T-helper 17 cell (primary cell): Measurements from ENCODE around the gene DNPEP. TPM values are rescaled to one million over a fixed set of nuclear protein-coding genes. Genes with fewer than 3 reads are reported as not detected.
A peak's percentile ranks its signal among the peaks of the same experiment; 100 is the strongest.
"Not testable (repeated sequence)": the region's sequence is repeated elsewhere in the genome, so short reads cannot be mapped to it uniquely, and the experiment has no call there.

Experiments used
- ATAC-seq: fragments of 150-1000 bp; cut with Tn5 transposase; 2 replicates; pipeline ENCODE4 v1.10.0; 2021; ENCODE audit warnings: mild to moderate bottlenecking, moderate library complexity
- DNase-seq, 3 donors: peaks; one replicate each; pipeline versions ENCODE4 v3.0.0 to v3.0.0-alpha.2; 2020 to 2021
- H3K9me3 ChIP-seq: one replicate; pipeline ENCODE4 v1.7.0; 2013; ENCODE audit warnings: low read length, mild to moderate bottlenecking; ENCODE audit not compliant: control insufficient read depth, poor library complexity, severe bottlenecking
- H3K27ac Mint-ChIP-seq: one replicate; pipeline ENCODE4 v1.8.0; 2022; ENCODE audit warnings: mild to moderate bottlenecking, moderate library complexity, mixed read lengths
- H3K27me3 Mint-ChIP-seq: one replicate; pipeline ENCODE4 v1.8.0; 2022; ENCODE audit warnings: mixed read lengths
- H3K36me3 Mint-ChIP-seq: one replicate; pipeline ENCODE4 v1.8.0; 2022; ENCODE audit warnings: low read depth, mixed read lengths
- H3K4me1 Mint-ChIP-seq: one replicate; pipeline ENCODE4 v1.8.0; 2022; ENCODE audit warnings: mild to moderate bottlenecking, mixed read lengths
- H3K4me3 Mint-ChIP-seq: one replicate; pipeline ENCODE4 v1.8.0; 2022; ENCODE audit warnings: mild to moderate bottlenecking, moderate library complexity, mixed read lengths
- total RNA-seq, 4 donors: library from RNA in 2 of 4; stranded (reverse) in 2 of 4; gene quantifications; one replicate each; pipeline ENCODE4 v1.2.3 and lab custom pipeline; 2022 to 2026

DNPEP gene
- total RNA-seq, 2 donors from 2014 or later: 81.3 to 107 TPM

GRCh38 chr2:219402665-219403515 is 15.2 kb upstream of the DNPEP start:
- peak; percentile 24 to 42 (median 34) for DNase-seq
- H3K4me1 Mint-ChIP-seq: peaks cover 10% of the 10 kb centered on the region
- peaks cover 13% of the 10 kb centered on the region for H3K27me3 Mint-ChIP-seq
- ATAC-seq: peak; percentile 98
- no peak overlapping the region for H3K4me3 Mint-ChIP-seq
- no peaks in the 10 kb centered on the region for H3K9me3 ChIP-seq
- H3K27ac Mint-ChIP-seq: no peak overlapping the region
- H3K36me3 Mint-ChIP-seq: no peaks in the 10 kb centered on the region

DNA sequence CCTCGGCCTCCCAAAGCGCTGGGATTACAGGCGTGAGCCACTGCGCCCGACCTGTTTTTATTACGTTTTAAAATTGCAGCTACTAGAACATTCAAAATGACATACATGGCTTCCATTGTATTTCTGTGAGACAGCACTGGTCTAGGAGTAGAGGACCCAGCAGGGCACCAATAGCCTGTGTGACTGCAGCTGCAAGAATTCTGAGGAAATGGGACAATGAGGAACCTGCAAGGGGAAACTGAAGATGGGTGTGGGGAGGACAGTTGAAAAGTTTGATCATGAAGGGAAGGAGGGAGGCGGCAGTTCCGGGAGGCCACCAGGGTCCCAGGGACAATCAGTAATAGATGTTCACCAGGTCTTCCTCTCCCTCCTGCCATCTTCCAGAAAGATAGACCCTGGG is 13.9 kb upstream of the DNPEP start:
- no peak overlapping the region for H3K4me3 Mint-ChIP-seq
- H3K36me3 Mint-ChIP-seq: no peaks in the 10 kb centered on the region
- peaks cover 8% of the 10 kb centered on the region for H3K27me3 Mint-ChIP-seq
- peaks cover 18% of the 10 kb centered on the region for H3K4me1 Mint-ChIP-seq
- ATAC-seq (no peak), DNase-seq (no peak)
- no peaks in the 10 kb centered on the region for H3K9me3 ChIP-seq
- no peak overlapping the region for H3K27ac Mint-ChIP-seq

GRCh38 chr2:219400562-219400961 is 12.8 kb upstream of the DNPEP start:
- peak overlapping the region; percentile 72 for H3K27ac Mint-ChIP-seq
- no peak overlapping the region for H3K4me3 Mint-ChIP-seq
- no peaks in the 10 kb centered on the region for H3K36me3 Mint-ChIP-seq
- DNase-seq (no peak), ATAC-seq (no peak)
- H3K9me3 ChIP-seq: no peaks in the 10 kb centered on the region
- H3K27me3 Mint-ChIP-seq: peaks cover 5% of the 10 kb centered on the region
- peaks cover 18% of the 10 kb centered on the region for H3K4me1 Mint-ChIP-seq

GRCh38 chr2:219399716-219400478 is 12.2 kb upstream of the DNPEP start:
- Mint-ChIP-seq H3K4me3 (no peak overlapping the region), H3K4me1 (peaks cover 18% of the 10 kb centered on the region), H3K27ac (peak overlapping the region; percentile 72), H3K36me3 (no peaks in the 10 kb centered on the region), H3K27me3 (peaks cover 5% of the 10 kb centered on the region)
- no peaks in the 10 kb centered on the region for H3K9me3 ChIP-seq
- no peak for DNase-seq
- no peak for ATAC-seq

DNA sequence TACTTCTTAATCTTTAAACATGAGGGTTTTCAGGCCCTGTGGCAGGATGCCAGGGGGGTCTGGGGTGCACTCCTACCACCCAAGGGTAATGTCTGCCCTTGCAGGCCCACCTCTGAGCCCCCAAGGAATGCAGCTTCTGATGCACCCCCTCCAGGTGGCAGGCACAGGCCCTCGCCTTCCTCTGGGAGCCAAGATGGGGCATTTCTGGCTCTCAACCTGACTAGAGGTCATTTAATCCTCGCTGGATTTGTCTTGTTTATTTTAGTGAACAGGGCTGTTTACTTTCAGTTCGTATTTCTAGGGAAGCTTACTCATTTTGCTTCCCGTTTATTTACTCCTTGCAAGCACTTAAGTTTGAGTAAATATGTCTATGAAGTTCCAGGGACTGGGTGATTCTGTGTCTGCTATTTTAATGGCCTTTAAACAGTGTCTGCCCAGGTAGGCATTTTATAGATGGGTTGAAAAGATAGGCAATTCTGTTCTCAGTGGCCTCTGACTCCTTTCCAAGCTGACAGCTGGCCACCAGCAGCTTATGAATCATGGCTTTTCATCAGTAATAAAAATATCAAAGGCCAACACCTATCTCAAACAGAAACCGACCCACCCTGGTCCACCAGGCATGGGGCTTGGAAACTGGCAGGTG is 11.1 kb upstream of the DNPEP start:
- H3K9me3 ChIP-seq: no peaks in the 10 kb centered on the region
- no peak overlapping the region for H3K27ac Mint-ChIP-seq
- DNase-seq: no peak
- H3K4me1 Mint-ChIP-seq: peaks cover 18% of the 10 kb centered on the region
- no peak overlapping the region for H3K4me3 Mint-ChIP-seq
- ATAC-seq: no peak
- no peaks in the 10 kb centered on the region for H3K36me3 Mint-ChIP-seq
- H3K27me3 Mint-ChIP-seq: no peaks in the 10 kb centered on the region

DNA sequence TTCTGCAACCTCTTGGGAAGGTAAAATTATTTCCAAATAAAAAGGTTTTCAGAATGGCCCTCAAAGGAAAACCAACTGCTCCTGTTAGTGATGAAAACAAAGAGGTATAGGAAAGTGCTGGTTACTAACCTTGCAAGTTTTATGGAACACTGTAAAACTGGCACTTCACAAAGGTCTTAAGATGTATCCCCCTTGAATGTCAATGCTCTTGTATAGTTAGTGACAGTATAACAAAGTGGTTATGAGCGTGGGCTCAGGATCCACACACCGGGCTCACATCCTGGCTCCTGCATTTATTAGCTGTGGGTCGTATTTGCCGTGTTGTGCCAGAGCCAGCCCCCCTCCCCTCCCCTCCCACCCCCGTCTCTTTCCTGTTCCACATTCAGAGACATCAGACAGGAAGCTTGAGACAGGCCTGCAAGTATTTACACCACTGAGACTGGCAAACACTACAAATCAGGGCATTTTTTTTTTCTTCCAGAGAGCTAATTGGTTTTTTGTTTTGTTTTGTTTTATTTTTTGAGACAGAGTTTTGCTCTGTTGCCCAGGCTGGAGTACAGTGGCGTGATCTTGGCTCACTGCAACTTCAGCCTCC is 9.2 kb upstream of the DNPEP start:
- no peaks in the 10 kb centered on the region for H3K9me3 ChIP-seq
- DNase-seq (no peak), ATAC-seq (peak; percentile 85)
- Mint-ChIP-seq H3K4me3 (peak overlapping the region; percentile 79), H3K36me3 (no peaks in the 10 kb centered on the region), H3K27me3 (no peaks in the 10 kb centered on the region), H3K4me1 (peaks cover 13% of the 10 kb centered on the region), H3K27ac (peak overlapping the region; percentile 90)

DNA sequence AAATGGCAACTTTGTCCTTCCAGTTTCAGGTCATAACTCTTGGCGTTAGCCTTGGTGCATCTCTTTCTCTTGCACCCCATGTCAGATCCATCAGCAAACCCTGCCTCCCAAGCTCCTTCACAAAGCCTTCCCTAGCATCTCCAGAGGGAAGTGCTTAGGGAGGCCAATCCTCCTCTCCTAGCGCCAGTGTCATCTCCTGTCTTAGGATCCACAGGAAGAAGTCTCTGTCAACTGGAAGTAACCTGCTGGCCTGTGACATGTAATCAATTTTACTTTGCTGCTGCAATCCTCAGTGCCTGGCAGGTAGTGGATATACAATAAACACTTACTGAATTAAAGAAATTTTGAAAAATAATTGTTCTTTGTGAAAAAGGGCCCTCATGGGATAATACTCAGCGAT is 7.9 kb upstream of the DNPEP start:
- ATAC-seq (no peak), DNase-seq (no peak)
- H3K36me3 Mint-ChIP-seq: no peaks in the 10 kb centered on the region
- H3K27me3 Mint-ChIP-seq: no peaks in the 10 kb centered on the region
- H3K27ac Mint-ChIP-seq: no peak overlapping the region
- peaks cover 13% of the 10 kb centered on the region for H3K4me1 Mint-ChIP-seq
- peak overlapping the region; percentile 12 for H3K4me3 Mint-ChIP-seq
- H3K9me3 ChIP-seq: no peaks in the 10 kb centered on the region

GRCh38 chr2:219395056-219395455 is 7.3 kb upstream of the DNPEP start:
- peaks cover 13% of the 10 kb centered on the region for H3K4me1 Mint-ChIP-seq
- not testable (repeated sequence) for H3K27ac Mint-ChIP-seq, ATAC-seq, H3K9me3 ChIP-seq, H3K4me3 Mint-ChIP-seq, H3K27me3 Mint-ChIP-seq, H3K36me3 Mint-ChIP-seq, DNase-seq

- Mint-ChIP-seq H3K27ac (no peak overlapping the region), H3K27me3 (no peaks in the 10 kb centered on the region), H3K36me3 (no peaks in the 10 kb centered on the region), H3K4me1 (peaks cover 15% of the 10 kb centered on the region), H3K4me3 (no peak overlapping the region)
- DNase-seq: no peak
- no peaks in the 10 kb centered on the region for H3K9me3 ChIP-seq
- ATAC-seq: no peak
These were observed 5.0 kb upstream of the DNPEP start for GRCh38 chr2:219392754-219393153.

- DNase-seq (no peak), ATAC-seq (no peak)
- Mint-ChIP-seq H3K27ac (peak overlapping the region; percentile 93), H3K27me3 (no peaks in the 10 kb centered on the region), H3K4me1 (peaks cover 12% of the 10 kb centered on the region), H3K36me3 (peaks cover 3% of the 10 kb centered on the region), H3K4me3 (peak overlapping the region; percentile 94)
- no peaks in the 10 kb centered on the region for H3K9me3 ChIP-seq
These were observed 1.1 kb upstream of the DNPEP start for GRCh38 chr2:219388907-219389156.

DNA sequence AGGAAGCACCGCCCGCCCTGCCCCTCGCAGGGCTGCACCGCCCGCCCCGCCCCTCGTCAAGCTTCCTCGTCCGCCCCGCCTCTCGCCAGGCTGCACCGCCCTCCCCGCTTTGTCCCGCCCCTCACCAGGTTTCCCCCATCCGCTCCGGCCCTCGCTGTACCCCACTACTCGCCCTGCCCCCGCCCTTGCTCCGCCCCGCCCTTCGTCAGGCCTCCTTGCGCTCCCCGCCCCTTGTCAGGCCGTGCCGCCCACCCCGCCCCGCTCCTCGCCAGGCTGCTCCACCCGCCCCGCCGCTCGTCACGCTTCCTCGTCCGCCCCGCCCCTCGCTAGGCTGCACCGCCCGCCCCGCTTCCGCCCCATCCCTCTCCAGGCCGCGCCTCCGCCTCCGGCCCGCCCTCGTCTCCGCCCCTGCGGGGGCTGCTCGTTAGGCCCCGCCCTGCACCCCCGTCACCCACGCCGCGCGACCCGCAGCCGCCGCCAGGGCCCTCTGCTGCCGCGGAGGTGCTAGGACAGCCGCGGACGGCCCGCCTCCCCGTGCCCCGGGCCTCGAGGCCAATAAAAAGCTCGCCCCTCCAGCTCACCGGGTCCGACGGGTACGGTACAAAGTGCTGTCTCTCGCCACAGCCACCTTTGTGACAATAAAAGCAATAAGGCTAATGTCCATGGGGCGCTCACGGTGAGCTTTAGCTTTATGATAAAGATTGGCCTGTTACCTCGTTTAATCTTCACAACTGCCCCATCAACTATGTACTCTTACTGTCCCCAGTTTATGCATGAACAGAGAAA is 602 bp upstream of the DNPEP start:
- H3K36me3 Mint-ChIP-seq: peaks cover 6% of the 10 kb centered on the region
- H3K27ac Mint-ChIP-seq: peak overlapping the region; percentile 93
- no peaks in the 10 kb centered on the region for H3K27me3 Mint-ChIP-seq
- DNase-seq: peak; percentile 99 to 100 (median 100)
- H3K4me1 Mint-ChIP-seq: peaks cover 12% of the 10 kb centered on the region
- H3K4me3 Mint-ChIP-seq: peak overlapping the region; percentile 94
- no peaks in the 10 kb centered on the region for H3K9me3 ChIP-seq
- ATAC-seq: peak; percentile 83

GRCh38 chr2:219386532-219387280 is 1.0 kb downstream of the DNPEP start:
- peaks cover 12% of the 10 kb centered on the region for H3K4me1 Mint-ChIP-seq
- no peak for DNase-seq
- H3K4me3 Mint-ChIP-seq: peak overlapping the region; percentile 94
- no peak for ATAC-seq
- H3K36me3 Mint-ChIP-seq: peaks cover 6% of the 10 kb centered on the region
- H3K27ac Mint-ChIP-seq: peak overlapping the region; percentile 93
- no peaks in the 10 kb centered on the region for H3K9me3 ChIP-seq
- no peaks in the 10 kb centered on the region for H3K27me3 Mint-ChIP-seq
